ENCODE measurements around the gene PITPNC1. TPM values are rescaled to one million over a fixed set of nuclear protein-coding genes. Genes with fewer than 3 reads are reported as not detected.

Gene PITPNC1
- total RNA-seq, 1 donor from 2014 or later: 8.1 TPM

DNA sequence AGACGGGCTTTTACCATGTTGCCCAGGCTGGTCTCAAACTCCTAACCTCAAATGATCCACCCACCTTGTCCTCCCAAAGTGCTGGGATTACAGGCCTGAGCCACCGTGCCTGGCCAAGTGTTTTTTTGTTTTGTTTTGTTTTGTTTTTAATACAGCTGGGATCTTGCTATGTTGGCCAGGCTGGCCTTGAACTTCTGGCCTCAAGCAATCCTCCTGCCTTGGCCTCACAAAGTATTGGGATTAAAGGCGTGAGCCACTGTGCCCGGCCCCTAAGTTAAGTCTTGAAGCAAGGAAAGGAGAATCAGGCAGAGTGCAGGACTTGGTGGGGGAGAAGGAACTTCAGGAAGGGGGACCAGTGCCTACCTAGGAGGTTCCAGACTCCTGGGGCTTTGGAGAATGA, 288.9 kb downstream of the PITPNC1 start:
- TF ChIP-seq POLR2AphosphoS5 (IDR thresholded peaks at IDR 0.05; ENCODE audit: insufficient read depth in 1 of 2, low read depth in 1 of 2): no peak
- no peak for TF ChIP-seq CTCF (IDR thresholded peaks at IDR 0.05)
- TF ChIP-seq POLR2A (IDR thresholded peaks at IDR 0.05): no peak
- H3K4me1 ChIP-seq: no peaks in the 10 kb centered on the region
- H3K27ac ChIP-seq: no peak overlapping the region
- intact Hi-C loops (cut with DNase I): no loop called here
- no peaks in the 10 kb centered on the region for H3K9me3 ChIP-seq
- peaks cover 0 to 9% of the 10 kb centered on the region in 2 donors for H3K36me3 ChIP-seq
- no peaks in the 10 kb centered on the region for H3K27me3 ChIP-seq
- no peak for DNase-seq (ENCODE audit: extremely low spot score in 2 of 2)
- H3K4me3 ChIP-seq: no peak overlapping the region

- Histone ChIP-seq H3K9me3 (no peaks in the 10 kb centered on the region), H3K4me3 (no peak overlapping the region), H3K4me1 (no peaks in the 10 kb centered on the region), H3K27me3 (no peaks in the 10 kb centered on the region), H3K36me3 (peaks cover 0 to 9% of the 10 kb centered on the region in 2 donors), H3K27ac (no peak overlapping the region)
- DNase-seq (ENCODE audit: extremely low spot score in 2 of 2): no peak
- no peak for TF ChIP-seq POLR2AphosphoS5 (IDR thresholded peaks at IDR 0.05; ENCODE audit: insufficient read depth in 1 of 2, low read depth in 1 of 2)
- no peak for TF ChIP-seq POLR2A (IDR thresholded peaks at IDR 0.05)
- no peak for TF ChIP-seq CTCF (IDR thresholded peaks at IDR 0.05)
- intact Hi-C loops (cut with DNase I): no loop called here
Observed at GRCh38 chr17:67666710-67667109, 289.6 kb downstream of the PITPNC1 start.

GRCh38 chr17:67671493-67671892, 294.4 kb downstream of the PITPNC1 start:
- Histone ChIP-seq H3K4me1 (no peaks in the 10 kb centered on the region), H3K9me3 (no peaks in the 10 kb centered on the region), H3K4me3 (no peak overlapping the region), H3K27ac (no peak overlapping the region), H3K36me3 (peaks cover 0 to 9% of the 10 kb centered on the region in 2 donors), H3K27me3 (no peaks in the 10 kb centered on the region)
- TF ChIP-seq POLR2A (IDR thresholded peaks at IDR 0.05): no peak
- no peak for TF ChIP-seq CTCF (IDR thresholded peaks at IDR 0.05)
- no peak for TF ChIP-seq POLR2AphosphoS5 (IDR thresholded peaks at IDR 0.05; ENCODE audit: insufficient read depth in 1 of 2, low read depth in 1 of 2)
- no peak for DNase-seq (ENCODE audit: extremely low spot score in 2 of 2)
- intact Hi-C loops (cut with DNase I): no loop called here

GRCh38 chr17:67672592-67673335, 295.7 kb downstream of the PITPNC1 start:
- Histone ChIP-seq H3K27me3 (no peaks in the 10 kb centered on the region), H3K27ac (no peak overlapping the region), H3K4me3 (no peak overlapping the region), H3K4me1 (no peaks in the 10 kb centered on the region), H3K9me3 (no peaks in the 10 kb centered on the region), H3K36me3 (peaks cover 0 to 9% of the 10 kb centered on the region in 2 donors)
- no peak for DNase-seq (ENCODE audit: extremely low spot score in 2 of 2)
- TF ChIP-seq CTCF (IDR thresholded peaks at IDR 0.05) (no peak), POLR2AphosphoS5 (IDR thresholded peaks at IDR 0.05; ENCODE audit: insufficient read depth in 1 of 2, low read depth in 1 of 2) (no peak), POLR2A (IDR thresholded peaks at IDR 0.05) (no peak)
- intact Hi-C loops (cut with DNase I): no loop called here

DNA sequence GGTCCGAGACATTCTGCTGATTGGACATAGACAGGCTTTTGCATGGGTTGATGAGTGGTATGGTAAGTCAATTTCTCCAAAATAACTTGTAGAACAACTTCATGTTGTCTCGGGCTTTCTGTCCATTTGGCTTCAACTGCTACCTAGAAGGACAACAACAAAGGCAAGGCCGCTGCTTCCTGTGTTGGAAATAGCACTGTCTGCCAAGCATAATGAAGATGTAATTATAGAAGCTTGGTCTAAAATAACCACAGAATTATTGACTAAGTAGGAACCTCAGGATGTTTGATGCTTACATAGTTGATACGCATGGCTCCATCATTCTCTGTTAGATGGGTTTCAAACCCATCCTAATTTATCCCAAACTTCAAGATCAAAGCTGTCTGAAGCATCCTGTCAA, 298.4 kb downstream of the PITPNC1 start:
- no peak for DNase-seq (ENCODE audit: extremely low spot score in 2 of 2)
- no peaks in the 10 kb centered on the region for H3K9me3 ChIP-seq
- H3K27me3 ChIP-seq: no peaks in the 10 kb centered on the region
- TF ChIP-seq POLR2AphosphoS5 (IDR thresholded peaks at IDR 0.05; ENCODE audit: insufficient read depth in 1 of 2, low read depth in 1 of 2) (no peak), CTCF (IDR thresholded peaks at IDR 0.05) (no peak)
- H3K4me1 ChIP-seq: no peaks in the 10 kb centered on the region
- no peak overlapping the region for H3K4me3 ChIP-seq
- intact Hi-C loops (cut with DNase I): no loop called here
- H3K36me3 ChIP-seq: no peaks in the 10 kb centered on the region
- no peak overlapping the region for H3K27ac ChIP-seq
